H9 (cell line): Measurements from ENCODE around the gene APLP2. TPM values are rescaled to one million over a fixed set of nuclear protein-coding genes. Genes with fewer than 3 reads are reported as not detected.

Experiments used
- DNase-seq: peaks from one replicate; pipeline ENCODE4 v3.0.0-alpha.2; 2017
- H2AFZ ChIP-seq: one replicate; pipeline ENCODE4 v1.6.1; 2013; ENCODE audit warnings: mild to moderate bottlenecking, low read length, control low read depth, moderate library complexity
- H2AK5ac ChIP-seq: 2 replicates; pipeline ENCODE4 v1.6.1; 2013; ENCODE audit warnings: low read length, control low read depth, mixed read lengths; ENCODE audit not compliant: insufficient read length
- H2BK120ac ChIP-seq: one replicate; pipeline ENCODE4 v1.6.1; 2013; ENCODE audit warnings: low read depth, mild to moderate bottlenecking, low read length, control low read depth, inconsistent platforms; ENCODE audit not compliant: poor library complexity, severe bottlenecking
- H2BK12ac ChIP-seq: 2 replicates; pipeline ENCODE4 v1.6.1; 2013; ENCODE audit warnings: low read length, control low read depth, mixed read lengths, low read depth; ENCODE audit not compliant: insufficient read length
- H2BK15ac ChIP-seq: 2 replicates; pipeline ENCODE4 v1.6.1; 2013; ENCODE audit warnings: low read depth, low read length, control low read depth
- H2BK20ac ChIP-seq: one replicate; pipeline ENCODE4 v1.6.1; 2013; ENCODE audit warnings: low read depth, mild to moderate bottlenecking, low read length, control low read depth, inconsistent platforms; ENCODE audit not compliant: poor library complexity, severe bottlenecking
- H2BK5ac ChIP-seq: 2 replicates; pipeline ENCODE4 v1.6.1; 2013; ENCODE audit warnings: low read length, control low read depth, mixed read lengths; ENCODE audit not compliant: insufficient read length
- H3K14ac ChIP-seq: 2 replicates; pipeline ENCODE4 v1.6.1; 2013; ENCODE audit warnings: low read length, control low read depth; ENCODE audit not compliant: insufficient read depth
- H3K18ac ChIP-seq: 2 replicates; pipeline ENCODE4 v1.6.1; 2013; ENCODE audit warnings: low read depth, mild to moderate bottlenecking, mixed read lengths, low read length, control low read depth; ENCODE audit not compliant: insufficient read length
- H3K23ac ChIP-seq: 2 replicates; pipeline ENCODE4 v1.6.1; 2013; ENCODE audit warnings: low read length, control low read depth, mixed read lengths, low read depth; ENCODE audit not compliant: insufficient read length
- H3K23me2 ChIP-seq: 2 replicates; pipeline ENCODE4 v1.6.1; 2013; ENCODE audit warnings: low read depth, mild to moderate bottlenecking, mixed read lengths, low read length, control low read depth; ENCODE audit not compliant: insufficient read length, poor library complexity, severe bottlenecking
- H3K27ac ChIP-seq: 2 replicates; pipeline ENCODE4 v1.5.1; 2013; ENCODE audit warnings: low read length, control low read depth, mixed read lengths, low read depth; ENCODE audit not compliant: insufficient read length
- H3K27me3 ChIP-seq: 2 replicates; pipeline ENCODE4 v1.6.1; 2013; ENCODE audit warnings: low read length, control low read depth, inconsistent platforms; ENCODE audit not compliant: insufficient read depth
- H3K4ac ChIP-seq: 2 replicates; pipeline ENCODE4 v1.6.1; 2013; ENCODE audit warnings: low read depth, mild to moderate bottlenecking, control low read depth, inconsistent platforms, low read length, moderate library complexity
- H3K4me1 ChIP-seq: 2 replicates; pipeline ENCODE4 v1.6.1; 2013; ENCODE audit warnings: low read length, control low read depth, inconsistent platforms; ENCODE audit not compliant: insufficient read depth
- H3K4me2 ChIP-seq: 2 replicates; pipeline ENCODE4 v1.6.1; 2013; ENCODE audit warnings: low read length, control low read depth, mixed read lengths; ENCODE audit not compliant: insufficient read length, insufficient read depth
- H3K56ac ChIP-seq: 2 replicates; pipeline ENCODE4 v1.6.1; 2013; ENCODE audit warnings: low read depth, mild to moderate bottlenecking, mixed read lengths, low read length, control low read depth; ENCODE audit not compliant: insufficient read length
- H3K79me1 ChIP-seq: 2 replicates; pipeline ENCODE4 v1.6.1; 2013; ENCODE audit warnings: low read depth, mild to moderate bottlenecking, moderate library complexity, low read length, control low read depth, inconsistent platforms; ENCODE audit not compliant: insufficient read depth, poor library complexity, severe bottlenecking
- H3K79me2 ChIP-seq: 2 replicates; pipeline ENCODE4 v1.6.1; 2013; ENCODE audit warnings: low read length, control low read depth, inconsistent platforms; ENCODE audit not compliant: insufficient read depth
- H3K9ac ChIP-seq: 2 replicates; pipeline ENCODE4 v1.6.1; 2013; ENCODE audit warnings: low read length, control low read depth, mixed read lengths; ENCODE audit not compliant: insufficient read length; ENCODE audit errors: extremely low read depth
- H3K9me3 ChIP-seq: one replicate; pipeline ENCODE4 v1.6.1; 2013; ENCODE audit warnings: low read depth, low read length, inconsistent platforms; ENCODE audit not compliant: control insufficient read depth
- H3T11ph ChIP-seq: one replicate; pipeline ENCODE4 v1.6.1; 2013; ENCODE audit warnings: mild to moderate bottlenecking, low read length, control low read depth, inconsistent platforms
- H4K20me1 ChIP-seq: one replicate; pipeline ENCODE4 v1.6.1; 2013; ENCODE audit not compliant: control insufficient read depth, insufficient read length, insufficient read depth
- H4K5ac ChIP-seq: 2 replicates; pipeline ENCODE4 v1.6.1; 2013; ENCODE audit warnings: low read depth, mild to moderate bottlenecking, mixed read lengths, low read length, control low read depth; ENCODE audit not compliant: insufficient read length
- H4K8ac ChIP-seq: replicated peaks from 2 replicates; pipeline ENCODE4 v1.6.1; 2013; ENCODE audit warnings: low read length, control low read depth, mixed read lengths, low read depth; ENCODE audit not compliant: insufficient read length
- H4K91ac ChIP-seq: 2 replicates; pipeline ENCODE4 v1.6.1; 2013; ENCODE audit warnings: low read depth, mild to moderate bottlenecking, moderate library complexity, mixed read lengths, low read length, control low read depth; ENCODE audit not compliant: insufficient read length
- H3K27ac Mint-ChIP-seq, 3 experiments: 2 replicates in 2 of 3; 3 replicates in 1 of 3; pipeline ENCODE4 v1.8.0; 2020 to 2021; ENCODE audit warnings: mixed read lengths in 3 of 3, mild to moderate bottlenecking in 1 of 3, moderate library complexity in 1 of 3
- H3K27me3 Mint-ChIP-seq: 2 replicates; pipeline ENCODE4 v1.8.0; 2021; ENCODE audit warnings: low read depth, mild to moderate bottlenecking, moderate library complexity, mixed read lengths
- H3K36me3 Mint-ChIP-seq, 3 experiments: 2 replicates in 2 of 3; 3 replicates in 1 of 3; pipeline ENCODE4 v1.8.0; 2020 to 2021; ENCODE audit warnings: low read depth in 3 of 3, mixed read lengths in 3 of 3; ENCODE audit not compliant: insufficient read depth in 1 of 3
- H3K4me1 Mint-ChIP-seq, 2 experiments: 2 replicates each; pipeline ENCODE4 v1.8.0; 2020; ENCODE audit warnings: mixed read lengths in 2 of 2
- H3K4me3 Mint-ChIP-seq, 2 experiments: 2 replicates in 1 of 2; 3 replicates in 1 of 2; pipeline ENCODE4 v1.8.0; 2020 to 2021; ENCODE audit warnings: mild to moderate bottlenecking in 2 of 2, mixed read lengths in 2 of 2, moderate library complexity in 1 of 2
- H3K9me3 Mint-ChIP-seq, 2 experiments: 2 replicates in 1 of 2; 3 replicates in 1 of 2; pipeline ENCODE4 v1.8.0; 2020; ENCODE audit warnings: mild to moderate bottlenecking in 2 of 2, mixed read lengths in 2 of 2, moderate library complexity in 1 of 2
- WGBS: extraction: QIAGEN DNeasy Blood & Tissue Kit; methylation state at CpG from one replicate; pipeline ENCODE4 v1.1.7; 2013; ENCODE audit warnings: missing lambda C conversion rate, low lambda C conversion rate, mixed read lengths; ENCODE audit not compliant: insufficient read length; ENCODE audit errors: extremely low coverage; 5-methylcytosine and 5-hydroxymethylcytosine counted together
- total RNA-seq: library from RNA; stranded (reverse); gene quantifications from 2 replicates; pipeline ENCODE4 v1.2.1, GENCODE V29; 2021
- TF ChIP-seq, protein P1 (sequence below): fragments of 200-600 bp; sonication (generic); conservative IDR thresholded peaks from 3 replicates; pipeline ENCODE4 v1.8.0; 2021; ENCODE audit warnings: antibody characterized with exemption, mild to moderate bottlenecking

The APLP2 gene
- total RNA-seq, 1 experiment from 2014 or later, result 328 TPM

DNA sequence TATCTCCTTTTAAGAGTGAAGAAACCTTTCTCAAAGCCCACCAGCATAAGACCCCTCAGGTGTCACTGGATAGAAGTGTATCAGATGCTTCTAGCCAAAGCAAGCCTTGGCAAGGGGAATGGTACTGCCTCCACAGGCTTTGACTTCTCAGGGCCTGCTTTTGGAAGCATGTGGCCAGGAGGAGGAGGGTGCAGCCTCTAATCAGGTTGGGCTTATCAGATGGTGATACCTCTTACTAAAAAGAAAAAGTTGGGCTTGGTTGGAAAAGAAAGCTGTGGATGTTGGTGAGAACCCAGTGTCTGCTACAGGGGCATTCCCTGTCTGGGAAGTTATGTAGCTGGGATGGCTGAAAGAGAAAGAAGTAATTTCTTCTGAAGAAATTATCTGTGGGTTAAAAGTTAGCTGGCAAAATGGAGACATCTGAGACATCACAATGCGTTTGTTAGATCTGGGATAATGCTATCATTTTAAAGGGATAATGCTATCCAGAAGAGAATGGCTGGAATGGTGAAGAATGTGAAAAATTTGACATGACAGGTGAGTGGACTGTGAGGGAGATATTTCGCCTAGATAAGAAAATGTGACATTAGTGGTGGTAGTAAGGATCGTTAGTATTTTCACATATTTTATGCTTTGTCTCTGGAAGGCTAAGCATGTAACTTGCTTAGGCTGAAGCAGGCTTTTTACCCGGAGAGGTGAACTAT is 7.2 kb downstream of the APLP2 start:
- Mint-ChIP-seq H3K27me3 (no peaks in the 10 kb centered on the region; the same call in 1 of the 2 replicates), H3K27ac (peak overlapping the region in 2 of 3 experiments; percentile 8 to 37; a peak in 5 of 7 replicates), H3K4me3 (no peak overlapping the region), H3K9me3 (no peaks in the 10 kb centered on the region), H3K36me3 (peaks cover 1 to 7% (median 5%) of the 10 kb centered on the region in 3 experiments; a peak in 5 of 7 replicates), H3K4me1 (peaks cover 19 to 21% of the 10 kb centered on the region in 2 experiments)
- no peak for DNase-seq
- H4K91ac ChIP-seq, result no peak overlapping the region
- peaks cover 36% of the 10 kb centered on the region; the same call in 1 of the 2 replicates for H3K79me2 ChIP-seq
- TF ChIP-seq, protein P1, sequence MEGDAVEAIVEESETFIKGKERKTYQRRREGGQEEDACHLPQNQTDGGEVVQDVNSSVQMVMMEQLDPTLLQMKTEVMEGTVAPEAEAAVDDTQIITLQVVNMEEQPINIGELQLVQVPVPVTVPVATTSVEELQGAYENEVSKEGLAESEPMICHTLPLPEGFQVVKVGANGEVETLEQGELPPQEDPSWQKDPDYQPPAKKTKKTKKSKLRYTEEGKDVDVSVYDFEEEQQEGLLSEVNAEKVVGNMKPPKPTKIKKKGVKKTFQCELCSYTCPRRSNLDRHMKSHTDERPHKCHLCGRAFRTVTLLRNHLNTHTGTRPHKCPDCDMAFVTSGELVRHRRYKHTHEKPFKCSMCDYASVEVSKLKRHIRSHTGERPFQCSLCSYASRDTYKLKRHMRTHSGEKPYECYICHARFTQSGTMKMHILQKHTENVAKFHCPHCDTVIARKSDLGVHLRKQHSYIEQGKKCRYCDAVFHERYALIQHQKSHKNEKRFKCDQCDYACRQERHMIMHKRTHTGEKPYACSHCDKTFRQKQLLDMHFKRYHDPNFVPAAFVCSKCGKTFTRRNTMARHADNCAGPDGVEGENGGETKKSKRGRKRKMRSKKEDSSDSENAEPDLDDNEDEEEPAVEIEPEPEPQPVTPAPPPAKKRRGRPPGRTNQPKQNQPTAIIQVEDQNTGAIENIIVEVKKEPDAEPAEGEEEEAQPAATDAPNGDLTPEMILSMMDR, result no peak
- H3K23ac ChIP-seq, result no peak overlapping the region
- no peak overlapping the region for H3K4me2 ChIP-seq
- H3K79me1 ChIP-seq, result peaks cover 15% of the 10 kb centered on the region
- peaks cover 4% of the 10 kb centered on the region; the same call in 1 of the 2 replicates for H3K4me1 ChIP-seq
- H3K27ac ChIP-seq, result no peak overlapping the region
- no CpG with 5 or more reads among the region's 4 CpGs for WGBS
- H2BK12ac ChIP-seq, result no peak overlapping the region
- H2BK20ac ChIP-seq, result no peak overlapping the region
- no peak overlapping the region for H3T11ph ChIP-seq
- H4K5ac ChIP-seq, result no peak overlapping the region
- H2BK120ac ChIP-seq, result no peak overlapping the region
- H3K23me2 ChIP-seq, result no peaks in the 10 kb centered on the region
- H3K27me3 ChIP-seq, result no peaks in the 10 kb centered on the region
- no peak overlapping the region for H2AK5ac ChIP-seq
- no peak overlapping the region for H2BK15ac ChIP-seq
- H4K20me1 ChIP-seq, result no peaks in the 10 kb centered on the region
- no peak overlapping the region for H3K9ac ChIP-seq
- H3K18ac ChIP-seq, result no peak overlapping the region
- no peak overlapping the region for H2BK5ac ChIP-seq
- no peak overlapping the region for H2AFZ ChIP-seq
- no peak overlapping the region for H3K14ac ChIP-seq
- no peak overlapping the region for H3K56ac ChIP-seq
- no peaks in the 10 kb centered on the region for H3K9me3 ChIP-seq
- no peak overlapping the region for H3K4ac ChIP-seq
- no peak overlapping the region for H4K8ac ChIP-seq
